HG03045 (cell line): ENCODE results near the gene TKT.

Source experiments
- ATAC-seq: cut with Tn5 transposase; IDR thresholded peaks from one replicate; pipeline ENCODE4 v1.9.1; 2021; ENCODE audit warnings: mild to moderate bottlenecking, moderate library complexity; ENCODE audit not compliant: unreplicated experiment

The TKT gene

DNA sequence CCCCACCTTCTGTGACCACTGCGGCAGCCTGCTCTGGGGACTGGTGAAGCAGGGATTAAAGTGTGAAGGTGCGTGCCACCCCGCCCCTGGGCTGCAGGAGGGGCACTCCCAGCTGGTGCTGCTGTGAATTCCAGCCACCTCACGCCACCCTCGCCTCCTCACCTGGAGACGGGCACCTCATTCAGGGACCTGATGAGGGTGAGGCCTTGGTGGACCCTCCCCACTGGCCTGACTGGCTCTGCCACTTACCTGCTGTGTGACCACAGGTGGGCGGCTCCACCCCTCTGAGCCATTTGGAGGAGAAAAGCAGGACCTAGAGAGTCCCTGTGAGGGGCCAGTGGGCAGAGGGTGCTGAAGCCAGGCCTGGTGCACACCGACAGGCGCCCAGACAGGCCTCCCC, 72.3 kb downstream of the TKT start:
- ATAC-seq: no peak

DNA sequence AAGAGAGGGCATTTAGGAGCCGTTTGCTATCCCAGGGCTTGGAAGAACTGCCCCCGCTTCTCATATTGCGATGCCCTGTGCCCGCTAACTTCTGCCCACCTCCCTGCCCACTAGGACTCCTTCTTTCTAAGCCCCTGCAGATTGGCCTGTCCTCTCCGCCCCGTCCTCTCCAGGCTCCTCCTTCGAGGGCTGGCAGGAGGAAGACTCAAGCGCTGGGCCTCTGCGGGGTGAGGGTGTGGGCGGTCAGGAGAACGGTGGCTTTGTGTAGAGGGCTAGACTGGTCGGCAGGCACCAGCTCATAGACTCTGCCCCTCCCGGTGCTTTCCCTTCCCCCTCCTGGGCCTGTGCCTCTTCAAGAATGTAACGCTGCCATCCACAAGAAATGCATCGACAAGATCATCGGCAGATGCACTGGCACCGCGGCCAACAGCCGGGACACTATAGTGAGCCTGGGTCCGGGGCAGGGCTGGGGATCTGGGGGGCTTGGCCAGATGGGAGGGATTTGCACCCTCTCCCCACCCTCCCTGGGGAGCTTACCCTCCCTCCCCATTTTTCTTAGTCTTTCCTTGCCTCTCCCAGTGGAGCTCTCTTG, 73.0 kb downstream of the TKT start:
- ATAC-seq: no peak

DNA sequence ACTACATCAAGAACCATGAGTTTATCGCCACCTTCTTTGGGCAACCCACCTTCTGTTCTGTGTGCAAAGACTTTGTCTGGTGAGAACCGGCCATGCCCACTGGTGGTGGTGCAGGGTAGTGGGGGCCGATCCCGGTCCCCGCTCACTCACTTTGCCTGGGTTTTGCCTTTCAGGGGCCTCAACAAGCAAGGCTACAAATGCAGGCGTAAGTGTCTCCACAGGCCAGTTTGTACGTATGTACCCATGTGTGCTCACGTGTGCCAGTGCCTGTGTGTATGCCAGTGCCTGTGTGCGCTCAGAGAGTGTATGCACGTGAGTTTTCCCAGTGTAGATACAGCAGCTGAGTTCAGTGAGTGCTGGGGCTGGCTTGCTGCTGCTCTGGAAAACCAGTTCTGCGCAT, 74.3 kb downstream of the TKT start:
- ATAC-seq: no peak

DNA sequence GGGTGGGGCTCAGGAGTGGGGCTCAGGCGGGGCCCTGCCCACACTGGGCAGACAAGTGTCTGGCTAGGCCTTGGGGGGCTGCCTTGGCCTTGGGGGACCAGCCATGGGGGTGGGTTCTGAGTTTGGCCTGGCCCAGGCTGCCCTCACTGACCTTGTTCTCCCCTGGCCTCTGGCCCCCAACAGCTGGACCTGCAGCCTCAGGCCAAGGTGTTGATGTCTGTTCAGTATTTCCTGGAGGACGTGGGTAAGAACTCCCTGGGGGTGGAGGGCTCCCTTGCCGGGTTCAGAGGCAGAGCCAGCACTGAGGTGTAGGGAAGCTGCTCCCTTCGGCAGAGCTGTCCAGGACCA, 74.8 kb downstream of the TKT start:
- no peak for ATAC-seq

DNA sequence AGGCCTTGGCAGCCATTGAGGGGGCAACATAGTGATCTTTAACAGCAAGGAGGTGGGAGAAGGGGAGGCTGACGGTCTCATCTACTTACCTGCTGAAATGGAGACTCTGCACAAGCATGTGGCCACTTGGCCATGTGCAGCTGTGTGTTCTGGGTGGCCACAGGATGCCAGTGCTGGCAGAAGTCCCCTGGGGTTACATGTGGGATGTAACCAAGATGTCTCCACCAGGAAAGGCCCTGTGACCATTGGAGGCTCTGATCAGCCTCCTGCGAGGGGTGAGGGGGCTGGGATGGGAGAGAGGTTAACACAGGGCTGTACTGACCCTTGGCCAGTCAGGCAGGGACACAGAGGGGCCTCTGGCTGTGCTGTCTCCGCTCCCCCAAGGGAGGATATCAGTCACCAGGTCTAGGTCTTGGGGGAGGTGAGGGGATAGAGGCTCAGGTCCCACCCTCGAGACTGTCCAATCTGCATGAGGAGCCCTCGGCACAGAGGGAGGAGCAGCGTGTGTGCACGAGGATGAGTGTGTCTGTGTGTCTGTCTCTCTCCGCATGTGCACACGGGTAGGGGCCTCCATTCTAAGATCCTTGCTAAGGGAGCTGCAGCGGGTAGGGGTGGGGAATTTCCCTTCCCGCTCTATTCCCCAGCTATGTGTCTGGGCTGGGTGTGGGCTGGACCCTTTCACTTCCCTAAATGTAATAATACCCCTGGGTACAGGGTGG, 75.4 kb downstream of the TKT start:
- ATAC-seq: peak; percentile 92

DNA sequence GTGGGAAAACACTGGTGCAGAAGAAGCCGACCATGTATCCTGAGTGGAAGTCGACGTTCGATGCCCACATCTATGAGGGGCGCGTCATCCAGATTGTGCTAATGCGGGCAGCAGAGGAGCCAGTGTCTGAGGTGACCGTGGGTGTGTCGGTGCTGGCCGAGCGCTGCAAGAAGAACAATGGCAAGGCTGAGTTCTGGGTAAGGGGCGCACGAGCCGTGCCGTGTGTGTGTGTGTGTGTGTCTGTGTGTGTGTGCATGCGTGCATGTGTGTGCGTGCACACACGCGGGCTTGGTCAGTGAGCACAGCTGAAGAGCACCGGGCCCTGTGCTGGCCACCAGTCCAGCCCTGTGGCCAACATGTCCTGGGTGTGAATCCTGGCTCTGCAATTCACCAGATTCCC, 76.2 kb downstream of the TKT start:
- ATAC-seq: no peak

DNA sequence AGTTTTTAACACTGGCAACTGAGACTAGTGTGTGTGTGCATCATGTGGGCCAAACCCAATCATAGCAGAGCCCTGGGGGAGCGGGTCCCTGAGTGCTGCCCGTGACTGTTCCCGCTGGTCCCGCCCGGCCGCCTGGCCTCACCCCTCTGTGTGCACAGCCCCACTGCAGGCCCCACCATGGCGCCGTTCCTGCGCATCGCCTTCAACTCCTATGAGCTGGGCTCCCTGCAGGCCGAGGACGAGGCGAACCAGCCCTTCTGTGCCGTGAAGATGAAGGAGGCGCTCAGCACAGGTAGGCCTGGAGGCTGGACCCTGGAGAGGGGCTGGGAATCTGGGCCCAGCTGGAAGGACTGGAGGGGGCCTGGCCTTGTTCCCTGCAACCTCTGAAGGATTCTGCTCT, 77.6 kb downstream of the TKT start:
- ATAC-seq: no peak

DNA sequence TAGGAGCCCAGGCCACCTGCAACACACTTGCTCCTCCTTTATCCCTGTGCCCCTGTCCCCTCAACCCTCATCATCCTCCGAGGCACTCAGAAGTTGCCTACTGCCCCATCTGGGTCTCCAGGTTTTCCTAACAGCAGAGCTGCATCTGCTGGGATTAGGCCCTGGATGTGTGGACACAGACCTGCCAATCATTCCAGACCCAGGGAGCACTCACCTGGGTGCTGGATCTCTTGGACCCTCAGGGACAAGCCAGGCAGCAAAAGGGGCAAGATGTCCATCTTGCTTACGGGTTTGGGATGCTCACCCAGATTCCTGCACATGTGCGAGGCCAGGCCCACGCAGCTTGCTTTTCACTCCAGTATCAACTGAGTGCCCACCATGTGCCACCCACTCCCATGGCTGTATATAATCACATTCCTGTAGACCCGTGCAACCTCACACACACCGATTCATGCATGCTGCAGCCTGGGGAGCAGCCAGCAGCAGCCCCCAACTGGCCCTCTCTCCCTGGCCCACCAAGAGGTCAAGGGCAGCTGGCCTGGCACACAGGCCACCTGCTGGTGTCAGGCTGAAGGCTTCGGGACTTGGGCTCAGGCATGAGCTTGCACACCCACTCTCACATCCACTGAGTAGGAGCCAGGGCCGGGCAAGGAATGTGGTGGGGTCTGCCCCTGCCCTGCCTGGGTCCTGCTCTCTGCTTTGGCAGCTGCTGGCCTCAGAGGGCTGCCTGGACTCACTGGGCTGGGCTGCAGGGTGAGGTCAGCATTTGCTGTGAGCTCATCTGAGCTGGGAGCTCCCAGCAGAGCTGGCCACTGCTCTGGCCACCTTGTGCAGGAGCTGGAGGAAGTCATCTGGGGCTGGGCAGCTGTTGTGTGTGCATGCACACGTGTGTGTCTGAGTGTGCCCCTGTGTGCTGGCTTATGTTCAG, 79.9 kb downstream of the TKT start:
- no peak for ATAC-seq
